Stimulated activated CD4-positive, alpha-beta T cell treated with anti-CD3 and anti-CD28 coated beads, Interleukin-4, amount 100 ng/mL, for 24 hours (primary cell): ENCODE measurements around the gene ICAM2.
"Not testable (repeated sequence)": the region's sequence is repeated elsewhere in the genome, so short reads cannot be mapped to it uniquely, and the experiment has no call there.

Experiments used
- DNase-seq: peaks from one replicate; pipeline ENCODE4 v3.0.0-alpha.2; 2020

Gene ICAM2

DNA sequence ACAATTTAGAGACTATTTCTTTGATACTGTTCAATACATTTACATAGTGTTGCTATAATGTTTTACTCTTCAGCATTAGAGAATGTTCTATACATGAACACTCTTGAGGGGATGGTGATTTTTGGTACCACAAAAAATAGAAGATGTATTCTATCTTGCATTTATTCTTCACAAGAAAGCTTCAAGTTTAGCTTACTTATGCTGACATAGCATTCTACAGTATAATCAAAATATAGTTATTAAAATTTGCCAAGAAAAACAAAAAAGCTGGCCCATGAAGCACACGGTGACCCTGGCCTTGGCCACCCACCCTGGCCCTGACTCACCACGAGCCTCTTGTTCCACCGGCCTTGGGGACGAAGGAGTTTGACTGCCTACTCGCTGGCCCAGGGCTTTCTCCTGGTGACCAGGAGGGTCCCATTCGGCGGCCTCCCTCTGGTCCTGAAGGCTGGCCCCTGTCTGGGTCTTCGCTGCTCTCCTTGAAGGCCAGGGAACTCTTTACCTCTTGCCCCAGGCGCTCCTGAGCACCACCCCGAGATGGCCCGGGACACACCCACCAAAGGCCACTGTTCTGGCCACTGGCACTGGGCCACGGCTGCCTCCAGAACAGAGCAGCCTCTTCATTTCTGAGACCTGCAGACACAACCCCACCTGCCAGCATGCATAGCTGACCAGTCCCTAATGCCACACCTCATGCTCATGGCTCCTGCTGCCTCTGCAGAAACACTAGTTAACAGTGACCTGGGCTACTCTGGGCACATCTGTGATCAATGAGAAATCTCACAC is 22.5 kb upstream of the ICAM2 start:
- DNase-seq, result no peak

- no peak for DNase-seq
Measured at GRCh38 chr17:64041912-64042311, 21.5 kb upstream of the ICAM2 start.

DNA sequence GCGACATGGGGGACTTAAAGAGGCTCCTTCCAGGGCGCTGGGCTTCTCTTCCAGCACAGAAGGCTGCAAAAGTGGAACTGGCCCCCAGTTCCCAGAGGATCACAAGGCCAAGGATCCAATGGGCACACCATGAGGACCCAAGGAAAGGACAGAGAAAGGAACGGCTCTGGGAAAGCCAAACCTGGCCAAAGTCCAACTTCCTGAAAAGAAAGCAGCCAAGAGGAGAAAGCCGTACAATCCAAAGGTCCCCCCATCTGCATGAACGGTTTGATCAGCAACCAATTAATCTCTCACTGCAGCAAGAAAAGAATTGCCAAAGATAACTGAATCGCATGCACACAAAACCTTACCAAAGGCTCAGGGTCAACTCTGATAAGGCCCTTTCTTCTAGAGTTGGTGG is 19.8 kb upstream of the ICAM2 start:
- DNase-seq, result no peak

GRCh38 chr17:64039106-64039400 is 18.6 kb upstream of the ICAM2 start:
- no peak for DNase-seq

DNA sequence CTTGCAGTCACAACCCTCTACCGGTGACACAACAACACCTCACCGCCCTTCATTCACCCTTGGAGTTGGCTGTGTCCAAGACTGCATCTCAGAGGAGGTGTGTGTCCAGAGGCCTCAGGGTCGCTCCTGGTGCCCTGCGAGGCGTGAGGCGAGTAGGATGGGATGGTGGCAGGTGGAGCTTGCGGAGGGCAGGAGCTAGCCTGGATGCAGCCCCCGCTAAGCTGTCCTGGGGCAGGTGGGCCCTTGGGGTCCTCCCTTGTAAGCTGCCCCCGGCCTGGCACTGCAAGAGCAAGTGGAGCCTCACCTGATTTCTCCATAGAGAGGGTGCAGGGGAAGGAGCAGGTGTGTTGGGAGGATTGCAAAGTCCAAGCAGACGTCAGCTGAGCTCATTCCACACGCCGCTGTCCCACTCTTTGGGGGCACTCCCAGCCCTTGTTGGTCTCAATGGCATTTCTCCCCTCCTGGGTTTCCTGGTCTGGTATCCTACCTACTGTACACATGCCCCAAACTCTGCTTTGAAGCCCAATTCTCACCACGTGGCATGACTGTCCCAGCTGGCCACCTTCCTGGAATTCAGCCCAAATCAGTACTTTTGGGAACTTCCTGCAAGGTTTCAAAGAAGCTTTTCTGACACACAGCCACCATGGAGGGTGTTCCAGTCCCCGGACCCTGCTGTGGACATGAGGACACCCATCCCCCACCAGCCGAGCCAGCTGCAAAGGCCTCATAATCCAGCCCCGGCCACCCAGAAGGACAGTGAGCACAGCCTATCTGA is 18.1 kb upstream of the ICAM2 start:
- no peak for DNase-seq

DNA sequence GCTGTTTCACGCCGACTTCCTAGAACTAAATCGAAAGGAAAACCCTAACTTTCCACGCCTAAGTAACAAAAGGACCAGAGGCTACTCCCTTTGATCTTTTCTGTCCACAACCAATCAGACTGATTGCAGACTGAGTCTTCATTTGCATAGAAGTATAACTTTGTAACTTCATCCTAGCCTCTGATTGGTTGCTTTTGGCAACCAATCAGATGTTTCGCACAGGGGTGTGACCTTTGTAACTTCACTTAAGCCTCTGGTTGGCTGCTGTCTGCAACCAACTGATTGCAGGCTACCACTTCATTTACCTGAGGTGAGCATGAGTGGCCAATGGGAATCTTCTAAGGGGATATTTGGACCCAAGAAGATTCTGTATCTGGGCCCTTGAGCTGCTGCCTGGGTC is 17.4 kb upstream of the ICAM2 start:
- no peak for DNase-seq

DNA sequence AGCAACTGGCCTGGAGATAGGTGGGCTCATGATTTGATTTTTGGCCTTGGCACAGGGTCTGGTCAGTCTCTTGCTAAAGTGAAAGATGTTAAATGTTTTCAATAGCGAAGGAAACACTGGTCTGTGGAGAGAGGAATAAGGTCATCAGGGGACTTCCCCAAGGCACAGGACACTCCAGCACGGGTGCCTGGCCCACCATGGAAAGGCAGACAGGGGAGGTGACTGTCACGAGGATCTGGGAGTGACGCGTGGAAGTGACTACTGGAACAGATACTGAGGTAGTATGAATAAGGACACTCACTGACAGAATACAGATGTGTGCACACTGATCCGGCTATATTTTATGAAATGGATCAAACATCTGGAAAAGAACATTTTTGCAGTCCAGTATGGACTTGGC is 16.7 kb upstream of the ICAM2 start:
- no peak for DNase-seq

DNA sequence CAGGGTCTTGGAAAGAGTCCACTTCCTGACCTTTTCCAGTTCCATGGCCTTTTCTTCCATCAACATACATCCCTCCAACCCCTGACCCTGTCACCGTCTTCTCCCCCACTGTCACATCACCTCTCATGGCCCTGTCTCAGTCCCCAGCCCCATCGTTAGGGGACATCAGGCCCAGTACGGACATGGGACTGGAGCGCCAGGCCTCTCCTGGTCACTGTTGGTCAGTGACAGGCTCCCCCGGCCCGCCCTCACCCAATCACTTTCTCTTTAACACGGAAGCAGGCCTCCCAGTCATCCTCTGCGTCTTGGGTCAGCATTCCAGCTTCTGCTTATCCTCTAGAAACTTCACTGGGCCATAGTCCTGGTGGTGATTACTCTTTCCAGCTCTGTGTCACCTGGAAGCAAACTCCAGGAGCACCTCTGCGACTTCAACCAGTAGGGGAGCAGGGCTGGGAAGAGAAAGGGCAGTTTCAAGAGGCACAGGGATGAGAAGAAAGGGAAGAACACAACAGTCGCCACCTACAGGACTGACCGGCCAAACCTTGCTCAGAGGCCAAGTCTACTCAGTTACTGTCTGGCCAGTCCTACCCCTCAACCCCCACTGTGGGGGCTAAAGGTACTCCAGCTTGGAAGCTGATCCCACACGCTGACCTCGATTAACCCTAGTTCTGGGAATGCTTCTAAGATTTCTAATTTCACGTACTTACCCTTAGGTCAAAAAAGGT is 15.9 kb upstream of the ICAM2 start:
- DNase-seq, result no peak

GRCh38 chr17:64032081-64032480 is 11.6 kb upstream of the ICAM2 start:
- DNase-seq, result no peak

- DNase-seq, result peak; percentile 79
Measured at GRCh38 chr17:64028874-64029464, 8.5 kb upstream of the ICAM2 start.

DNA sequence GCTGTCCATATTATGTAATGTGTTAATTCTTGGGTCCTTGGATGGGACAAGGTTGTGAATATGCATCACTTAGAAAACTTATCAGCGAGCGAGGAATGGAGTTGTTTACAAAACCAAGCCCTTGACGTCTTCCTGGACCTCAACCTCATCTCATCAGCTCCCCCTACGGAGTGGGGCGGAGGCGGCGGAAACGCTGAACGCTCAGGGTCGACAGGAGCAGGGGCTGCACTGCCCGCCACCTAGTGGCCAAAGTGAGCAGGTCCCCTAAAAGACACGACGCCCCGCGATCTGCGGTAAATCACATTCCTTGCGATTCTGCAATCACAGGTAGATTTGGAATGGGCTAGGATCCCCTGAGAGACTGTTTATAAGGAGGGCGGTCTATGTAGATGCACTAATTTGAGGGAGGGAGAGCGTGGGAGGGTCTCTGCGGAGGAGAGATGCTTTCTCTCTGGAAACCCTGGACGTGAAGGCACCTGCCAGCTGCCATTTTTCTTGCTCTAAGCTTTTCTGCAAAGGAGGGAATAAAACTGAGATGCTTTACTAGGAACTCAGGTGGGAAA is 5.4 kb upstream of the ICAM2 start:
- peak; percentile 88 for DNase-seq

DNA sequence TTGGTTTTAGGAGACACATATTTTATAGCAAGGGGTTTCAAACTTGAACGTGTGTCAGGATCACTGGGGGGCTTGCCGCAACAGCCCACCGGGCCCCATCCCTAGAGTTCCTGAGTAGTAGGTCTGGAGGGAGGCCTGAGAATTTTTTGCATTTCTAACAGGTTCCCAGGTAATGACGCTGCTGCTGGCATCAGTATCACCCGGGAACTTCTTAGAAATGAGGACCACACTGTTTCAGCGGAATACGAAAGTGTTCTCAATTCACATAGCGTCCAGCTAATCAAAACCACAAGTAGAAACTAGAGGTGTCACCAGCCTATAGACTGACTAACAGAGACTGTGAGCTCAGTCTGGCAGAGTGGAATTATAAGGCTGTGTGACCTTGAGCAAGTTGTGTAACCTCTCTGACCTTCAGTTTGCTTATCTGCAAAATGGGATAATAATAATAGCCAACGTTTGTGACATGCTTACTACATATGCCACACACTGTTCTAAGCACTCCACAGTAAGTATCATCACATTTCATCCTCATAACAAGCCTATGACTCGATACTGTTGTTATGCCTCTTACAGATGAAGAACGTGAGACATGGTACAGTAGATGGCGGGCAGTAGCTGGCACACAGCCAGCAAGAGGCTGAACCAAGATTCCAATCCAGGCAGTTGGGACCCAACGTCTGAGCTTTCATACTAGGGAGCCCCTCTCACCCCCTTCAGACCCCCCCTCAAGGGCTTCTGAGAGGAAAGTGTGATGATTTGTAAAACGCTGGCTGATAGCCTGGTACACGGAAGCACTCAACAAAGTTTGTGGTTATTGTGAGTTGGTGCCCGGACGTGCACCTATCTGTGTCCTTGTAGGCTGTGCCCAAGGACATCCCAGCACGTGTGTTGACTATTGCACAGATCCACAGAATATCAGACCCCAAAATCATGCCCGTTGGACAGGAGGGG is 4.6 kb upstream of the ICAM2 start:
- DNase-seq, result peak; percentile 47

DNA sequence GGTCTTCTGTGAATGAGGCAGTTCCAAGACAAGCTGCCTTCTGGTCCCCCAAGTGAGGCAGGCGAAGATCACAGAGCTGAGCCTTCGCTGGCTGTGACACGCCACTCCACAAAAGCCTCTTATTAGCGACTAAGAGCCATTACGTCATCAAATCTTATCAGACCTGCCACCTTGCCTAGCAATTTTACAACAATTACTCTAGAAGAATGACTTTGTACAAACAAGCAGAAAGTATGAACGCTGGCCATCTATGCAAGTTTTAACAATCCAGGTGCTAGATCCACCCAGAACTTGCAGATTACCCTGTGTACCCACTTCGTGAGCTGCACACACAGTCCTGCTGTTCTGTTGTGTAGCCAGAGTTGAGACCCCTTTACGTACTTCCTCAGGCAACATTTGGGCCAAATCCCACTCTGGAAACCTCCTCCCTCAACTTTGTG is 3.8 kb upstream of the ICAM2 start:
- DNase-seq, result no peak

DNA sequence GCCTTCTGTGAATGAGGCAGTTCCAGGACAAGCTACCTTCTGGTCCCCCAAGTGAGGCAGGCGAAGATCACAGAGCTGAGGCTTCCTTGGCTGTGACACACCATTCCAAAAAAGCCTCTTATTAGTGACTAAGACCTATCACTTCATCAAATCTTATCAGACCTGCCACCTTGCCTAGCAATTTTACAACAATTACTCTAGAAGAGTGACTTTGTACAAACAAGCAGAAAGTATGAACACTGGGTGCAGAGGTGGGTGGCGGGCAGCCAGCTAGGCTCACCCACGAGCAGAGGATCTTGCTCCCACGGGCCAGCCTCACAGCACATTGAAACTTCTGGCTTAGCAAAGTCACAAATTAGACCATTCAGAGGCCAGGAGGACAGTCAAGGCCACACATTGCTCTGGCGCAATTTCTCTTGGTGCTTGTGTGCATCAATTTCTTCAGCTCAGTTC is 2.2 kb upstream of the ICAM2 start:
- DNase-seq, result peak; percentile 27

- not testable (repeated sequence) for DNase-seq
Measured at GRCh38 chr17:64019551-64019961, 877 bp downstream of the ICAM2 start.

DNA sequence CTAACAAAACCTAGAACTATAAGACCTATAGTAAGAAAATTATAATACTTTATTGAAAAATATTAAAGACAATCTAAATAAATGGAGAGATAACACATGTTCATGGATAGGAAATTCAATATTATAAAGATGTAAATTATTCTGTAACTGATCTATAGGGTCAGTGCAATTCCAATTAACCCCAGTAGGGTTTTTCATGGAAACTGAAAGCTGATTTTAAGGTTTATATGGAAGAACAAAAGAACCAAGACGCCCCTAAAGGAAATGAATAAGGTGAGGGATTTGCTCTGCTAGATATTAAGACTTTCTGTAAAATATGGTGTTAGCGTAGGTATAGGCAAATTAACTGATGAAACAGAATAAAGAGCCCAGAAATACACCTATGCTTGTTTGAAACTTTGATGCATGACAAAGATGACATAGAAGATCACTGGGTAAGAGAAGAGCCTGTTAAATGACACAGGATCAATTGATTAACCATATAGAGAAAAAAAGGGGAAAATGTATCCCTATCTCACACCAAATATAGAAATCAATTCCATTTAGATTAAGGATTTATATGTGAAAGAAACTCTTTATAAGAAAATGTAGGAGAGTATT is 3.0 kb downstream of the ICAM2 start:
- DNase-seq, result no peak

DNA sequence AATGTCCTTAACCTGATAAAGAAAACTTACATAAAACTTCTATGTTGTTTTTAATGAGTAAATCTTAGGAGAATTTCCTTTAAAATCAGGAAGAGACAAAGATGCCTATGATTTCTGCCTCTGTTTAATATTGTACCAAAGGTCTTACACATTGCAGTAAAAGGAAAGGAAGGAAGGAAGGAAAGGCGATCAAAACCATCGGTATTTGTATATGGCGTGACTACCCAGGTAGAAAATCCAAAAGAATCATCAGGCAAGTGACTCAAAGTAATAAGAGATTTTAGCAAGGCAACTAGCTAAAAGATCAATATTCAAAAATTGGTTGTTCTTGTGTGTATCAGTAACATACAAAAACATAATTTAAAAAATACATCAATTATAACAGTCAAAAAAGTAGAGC is 3.5 kb downstream of the ICAM2 start:
- no peak for DNase-seq

DNA sequence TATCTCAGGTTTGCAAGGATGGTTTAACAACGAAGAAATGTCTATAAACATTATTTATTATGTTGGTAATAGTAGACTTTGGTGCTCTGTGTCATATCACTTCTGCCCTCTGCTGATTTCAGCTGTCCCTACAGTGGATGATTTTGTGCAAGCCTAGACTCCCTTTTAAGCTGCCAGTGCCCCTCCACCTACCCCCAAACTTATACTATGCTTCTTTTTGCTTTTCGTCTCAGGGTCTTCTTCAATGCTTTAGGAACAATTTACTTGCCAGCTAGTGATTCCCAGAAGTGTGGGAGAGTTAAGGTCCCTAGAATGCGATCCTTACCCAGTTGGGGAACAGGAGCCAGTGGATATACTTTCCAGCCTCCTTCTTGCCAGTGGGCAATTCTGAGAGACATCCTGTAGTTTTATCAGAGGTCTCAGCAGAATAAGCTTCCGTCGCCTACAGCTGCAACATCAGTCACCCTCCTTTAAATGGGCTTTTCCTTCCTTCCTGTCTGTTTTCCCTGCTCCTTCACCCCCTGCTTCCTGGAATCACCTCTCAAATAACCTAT is 4.1 kb downstream of the ICAM2 start:
- DNase-seq, result no peak

GRCh38 chr17:64015447-64015846 is 5.0 kb downstream of the ICAM2 start:
- no peak for DNase-seq

DNA sequence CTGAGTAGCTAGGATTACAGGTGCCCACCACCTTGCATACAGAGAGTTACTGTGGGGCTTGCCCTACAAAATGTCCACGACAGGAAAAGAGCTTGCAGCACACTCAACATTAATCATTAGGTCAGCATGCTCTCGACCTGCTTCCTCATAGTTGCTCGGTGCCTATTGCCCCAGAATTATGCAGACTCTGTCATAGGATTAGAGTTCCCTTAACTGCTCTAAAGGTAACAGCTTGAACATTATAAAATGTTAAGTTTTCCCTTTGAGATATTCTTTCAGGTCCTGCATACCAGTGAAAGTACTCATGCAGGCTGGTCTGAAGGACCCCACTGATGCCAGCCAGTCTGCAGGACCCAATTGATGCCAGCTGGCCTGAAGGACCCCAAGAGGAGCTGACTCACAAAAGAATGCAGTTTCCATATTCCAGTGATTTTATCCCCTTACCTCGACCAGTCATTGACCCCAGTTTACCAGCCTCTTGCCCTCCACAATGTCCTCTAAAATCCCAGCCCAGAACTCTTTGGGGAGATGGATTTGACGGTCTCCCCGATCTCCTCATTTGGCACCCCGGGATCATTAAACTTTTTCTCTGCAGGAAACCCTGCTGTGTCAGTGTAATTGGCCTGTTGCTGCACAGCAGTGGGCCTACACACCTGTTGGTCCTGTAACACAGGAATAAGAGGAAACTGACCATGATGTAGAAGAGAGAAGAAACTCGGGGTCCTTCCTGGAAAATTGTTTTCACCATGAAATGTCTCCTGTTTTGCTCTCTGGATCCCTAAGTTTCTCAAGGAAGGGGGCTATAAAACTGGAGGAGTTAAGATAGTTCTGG is 10.6 kb downstream of the ICAM2 start:
- DNase-seq, result no peak
